Esophagus muscularis mucosa (tissue), 4 donors: ENCODE data around the gene SORCS2. TPM values are rescaled to one million over a fixed set of nuclear protein-coding genes. Genes with fewer than 3 reads are reported as not detected.

Source experiments
- DNase-seq: peaks from one replicate; pipeline ENCODE4 v3.0.0-alpha.2; 2017; ENCODE audit errors: extremely low spot score
- H3K27ac ChIP-seq, 4 donors: fragments of 200-600 bp; sonication (generic); replicated peaks in 1 of 4; 1 replicate in 3 of 4; 2 replicates in 1 of 4; pipeline ENCODE4 v1.5.1; 2016 to 2019; ENCODE audit warnings: mild to moderate bottlenecking in 1 of 4
- H3K27me3 ChIP-seq, 4 donors: fragments of 200-600 bp; sonication (generic); one replicate each; pipeline versions ENCODE4 v1.5.1 to v1.6.0; 2016 to 2019
- H3K36me3 ChIP-seq, 4 donors: fragments of 200-600 bp; sonication (generic); one replicate each; pipeline ENCODE4 v1.5.1; 2016 to 2019
- H3K4me1 ChIP-seq, 4 donors: fragments of 200-600 bp; sonication (generic); one replicate each; pipeline ENCODE4 v1.5.1; 2016 to 2019
- H3K4me3 ChIP-seq, 4 donors: fragments of 200-600 bp; sonication (generic); 1 replicate in 2 of 4; 2 replicates in 2 of 4; pipeline ENCODE4 v1.5.1; 2016 to 2019; ENCODE audit warnings: mild to moderate bottlenecking in 4 of 4, moderate library complexity in 1 of 4
- H3K9me3 ChIP-seq, 4 donors: fragments of 200-600 bp; sonication (generic); 1 replicate in 3 of 4; 2 replicates in 1 of 4; pipeline ENCODE4 v1.5.1; 2016 to 2019
- CTCF ChIP-seq, 3 experiments: fragments of 200-600 bp in 2 of 3; fragments of 450-650 bp in 1 of 3; sonication (generic) in 2 of 3; IDR thresholded peaks; one replicate each; pipeline ENCODE4 v1.5.1; 2017 to 2019; ENCODE audit warnings: antibody characterized with exemption in 3 of 3, mild to moderate bottlenecking in 2 of 3, moderate library complexity in 1 of 3
- EP300 ChIP-seq: sonication (generic); formaldehyde crosslinking; IDR thresholded peaks from one replicate; pipeline ENCODE4 v1.6.1; 2017; ENCODE audit warnings: antibody characterized with exemption
- POLR2A ChIP-seq: fragments of 450-650 bp; IDR thresholded peaks from one replicate; pipeline ENCODE4 v1.6.1; 2017; ENCODE audit warnings: antibody characterized with exemption, moderate library complexity, mild to moderate bottlenecking, low read depth
- POLR2AphosphoS5 ChIP-seq, 2 donors: sonication (generic); formaldehyde crosslinking; IDR thresholded peaks; one replicate each; pipeline ENCODE4 v1.6.1; 2017; ENCODE audit warnings: antibody characterized with exemption in 2 of 2
- WGBS: methylation state at CpG from one replicate; pipeline ENCODE4 v1.1.5; 2018; 5-methylcytosine and 5-hydroxymethylcytosine counted together
- intact Hi-C: fragments of 100-400 bp; cut with DNase I; formaldehyde crosslinking; loops from one replicate; pipeline ENCODE4 v1.15.1; 2023
- total RNA-seq, 4 donors: library from RNA; depleted of rRNA; stranded (reverse); fragments of >200 nt; gene quantifications; one replicate each; pipeline versions ENCODE4 v1.1.0 to v1.2.1, GENCODE V29; 2016

The SORCS2 gene
- total RNA-seq, 4 donors from 2014 or later: 3.3 to 10.1 (median 4.3) TPM

DNA sequence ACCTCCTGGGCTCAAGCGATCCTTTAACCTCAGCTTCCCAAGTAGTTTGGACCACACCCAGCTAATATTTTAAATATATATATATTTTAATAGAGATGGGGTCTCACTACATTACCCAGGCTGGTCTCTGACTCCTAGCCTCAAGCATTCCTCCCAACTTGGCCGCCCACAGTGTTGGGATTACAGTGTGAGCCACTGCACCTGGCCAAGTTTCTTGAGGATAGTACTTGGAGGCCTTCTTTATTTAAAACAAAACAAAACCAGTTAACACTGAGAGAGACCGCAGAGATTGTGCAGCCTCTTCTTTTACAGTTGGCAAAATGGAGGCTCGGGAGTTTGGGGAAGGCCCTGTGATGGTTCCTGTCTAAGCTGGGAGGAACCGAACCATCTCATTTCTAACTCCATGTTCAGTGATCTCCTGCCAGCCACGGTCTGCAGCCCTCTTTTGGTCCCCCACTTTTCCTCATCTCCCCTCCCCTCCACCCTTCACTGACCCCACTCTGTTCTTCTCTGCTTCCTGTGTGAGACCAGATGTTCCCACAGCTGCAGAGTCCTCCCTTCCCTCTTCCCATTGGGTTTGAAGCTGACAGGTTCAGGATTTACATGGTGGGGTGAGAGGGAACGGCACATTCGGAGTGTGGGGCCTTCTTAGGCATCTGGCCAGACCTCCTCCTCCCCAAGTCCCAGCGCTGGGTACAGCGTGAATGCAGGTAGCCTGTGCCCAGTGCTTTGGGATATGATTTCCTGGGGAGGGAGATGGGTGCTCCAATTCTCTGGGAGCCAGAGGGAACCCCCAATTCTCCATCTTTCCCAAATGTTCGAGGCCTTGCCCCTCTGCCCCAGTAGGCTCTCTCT lies 1.4 kb upstream of the SORCS2 start:
- 80% methylated on average over 8 of the region's 11 CpGs for WGBS
- Histone ChIP-seq H3K27ac (no peak overlapping the region), H3K4me3 (no peak overlapping the region), H3K27me3 (peaks cover 0 to 50% (median 2%) of the 10 kb centered on the region in 4 donors), H3K36me3 (no peaks in the 10 kb centered on the region), H3K9me3 (no peaks in the 10 kb centered on the region), H3K4me1 (peaks cover 15 to 47% (median 41%) of the 10 kb centered on the region in 4 donors)
- no peak for TF ChIP-seq POLR2A
- TF ChIP-seq POLR2AphosphoS5 (IDR thresholded peaks at IDR 0.05): no peak
- no peak for TF ChIP-seq CTCF (IDR thresholded peaks at IDR 0.05)
- no peak for TF ChIP-seq EP300
- DNase-seq: no peak
- intact Hi-C loops: loop anchor here (1.0 to 10.0 kb wide), 3 partner anchors 107 to 274 kb away; no protein-coding TSS in a partner anchor

GRCh38 chr4:7191546-7192251 lies 639 bp upstream of the SORCS2 start:
- no peak for TF ChIP-seq POLR2AphosphoS5 (IDR thresholded peaks at IDR 0.05)
- no peak for TF ChIP-seq CTCF (IDR thresholded peaks at IDR 0.05)
- no peak for TF ChIP-seq EP300
- no peak for TF ChIP-seq POLR2A
- Histone ChIP-seq H3K4me1 (peaks cover 15 to 54% (median 49%) of the 10 kb centered on the region in 4 donors), H3K27ac (peak overlapping the region in 1 of 4 donors; percentile 28), H3K36me3 (no peaks in the 10 kb centered on the region), H3K27me3 (peaks cover 0 to 42% (median 2%) of the 10 kb centered on the region in 4 donors), H3K4me3 (peak overlapping the region; percentile 60 to 66 (median 62)), H3K9me3 (no peaks in the 10 kb centered on the region)
- 69% methylated on average over 19 of the region's 22 CpGs for WGBS
- intact Hi-C loops: loop anchor here (1.0 to 10.0 kb wide), 5 partner anchors 104 to 527 kb away; no protein-coding TSS in a partner anchor
- no peak for DNase-seq

GRCh38 chr4:7193030-7193958 lies 956 bp downstream of the SORCS2 start:
- intact Hi-C loops: loop anchor here (2.0 to 10.0 kb wide), 3 partner anchors 144 to 526 kb away; no protein-coding TSS in a partner anchor
- no peak for DNase-seq

More at GRCh38 chr4:7193030-7193958, 956 bp downstream of the SORCS2 start:
- Histone ChIP-seq H3K4me1 (peaks cover 15 to 69% (median 57%) of the 10 kb centered on the region in 4 donors), H3K4me3 (peak overlapping the region; percentile 60 to 66 (median 62)), H3K27me3 (peaks cover 0 to 26% (median 2%) of the 10 kb centered on the region in 4 donors), H3K36me3 (no peaks in the 10 kb centered on the region), H3K27ac (peak overlapping the region; percentile 19 to 48 (median 31)), H3K9me3 (no peaks in the 10 kb centered on the region)
- TF ChIP-seq EP300 (no peak), CTCF (IDR thresholded peaks at IDR 0.05) (no peak), POLR2A (no peak)
- 0% methylated on average over 2 of the region's 62 CpGs for WGBS
